LoVo (cell line): Measurements from ENCODE around the gene VWF.

Experiments
- DNase-seq: peaks from one replicate; pipeline ENCODE4 v3.0.0-alpha.2; 2016; ENCODE audit warnings: low spot score

The VWF gene

DNA sequence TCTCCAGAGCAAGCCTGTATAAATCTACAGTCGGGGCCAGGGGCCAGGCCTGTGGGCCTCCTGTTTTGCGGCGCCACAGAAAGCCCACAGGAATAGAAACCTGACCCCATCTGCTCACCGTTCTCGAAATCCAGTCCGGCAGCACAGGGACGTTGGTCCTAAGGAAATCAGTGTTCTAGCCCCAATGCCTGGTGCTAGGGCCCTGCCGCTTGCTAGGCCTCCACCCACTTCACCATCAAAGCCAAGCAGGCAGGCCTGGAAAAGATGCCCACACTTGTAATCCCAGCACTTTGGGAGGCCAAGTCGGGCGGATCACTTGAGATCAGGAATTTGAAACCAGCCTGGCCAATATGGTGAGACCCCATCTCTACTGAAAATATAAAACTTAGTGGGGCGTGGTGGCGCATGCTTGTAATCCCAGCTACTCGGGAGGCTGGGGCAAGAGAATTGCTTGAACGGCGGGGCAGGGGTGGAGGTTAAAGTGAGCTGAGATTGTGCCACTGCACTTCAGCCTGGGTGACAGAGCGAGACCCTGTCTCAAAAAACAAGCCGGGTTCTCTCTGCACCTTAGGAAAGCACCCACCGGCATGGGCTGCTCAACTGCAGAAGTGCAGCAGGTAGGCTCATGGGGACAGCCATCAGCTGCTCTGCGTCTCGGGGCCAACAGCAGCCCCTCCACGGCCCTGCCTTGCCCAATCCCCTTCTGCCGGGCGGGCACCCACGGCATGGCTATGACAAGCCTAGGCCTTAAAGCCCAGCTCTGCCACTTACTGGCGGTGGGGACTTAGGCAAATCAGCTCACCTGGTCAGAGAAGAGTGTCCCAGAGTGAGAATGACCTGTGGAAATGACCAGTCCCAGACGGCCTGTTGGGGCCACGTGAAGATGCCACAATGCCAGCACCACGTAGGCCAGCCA lies 47.4 kb downstream of the VWF start:
- DNase-seq, result no peak

DNA sequence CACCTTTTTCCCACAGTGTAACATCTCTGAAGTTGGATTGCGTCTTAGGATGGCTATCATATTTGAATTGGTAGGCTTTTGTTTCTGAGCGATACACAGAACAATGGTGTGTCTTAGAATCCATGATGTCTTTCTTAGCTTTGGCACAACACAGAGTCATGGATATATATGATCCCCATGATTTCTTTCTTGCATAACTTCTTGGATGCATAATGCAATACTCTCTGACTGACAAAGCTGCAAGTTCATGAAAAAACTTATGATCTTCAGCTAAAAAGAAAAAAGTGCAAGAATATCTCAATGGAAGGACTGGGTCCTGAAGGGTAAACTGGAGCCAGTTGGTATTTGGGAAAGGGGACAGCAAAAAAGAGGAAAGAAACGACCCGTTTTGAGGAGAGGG lies 48.1 kb downstream of the VWF start:
- DNase-seq, result no peak

DNA sequence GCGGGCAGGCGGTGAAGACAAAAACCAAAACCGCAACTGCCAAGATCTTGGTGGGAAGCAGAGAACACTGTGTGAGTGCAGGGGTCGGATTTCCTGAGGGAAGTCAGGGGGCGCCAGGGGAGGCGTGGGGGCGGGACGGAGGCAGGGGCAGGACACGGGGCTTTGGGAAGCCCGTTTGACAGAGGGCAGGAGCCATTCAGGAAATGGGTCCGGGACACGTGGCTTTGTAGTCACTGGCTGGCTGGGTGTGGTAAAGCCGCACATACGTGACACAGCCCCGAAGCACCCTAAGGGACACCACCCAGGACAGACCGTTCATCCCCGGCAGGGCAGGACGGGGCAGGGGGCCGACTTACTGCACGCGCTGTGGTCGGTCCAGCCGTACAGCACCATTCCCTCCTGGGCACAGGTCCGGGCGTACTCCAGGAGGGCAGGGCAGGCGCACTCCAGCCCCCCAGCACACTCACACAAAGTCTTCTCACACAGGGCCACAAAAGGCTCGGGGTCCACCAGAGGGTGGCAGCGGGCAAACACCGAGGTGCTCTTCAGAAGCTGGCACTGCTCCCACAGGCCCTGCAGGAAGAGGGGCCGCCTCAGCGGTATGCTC lies 49.4 kb downstream of the VWF start:
- no peak for DNase-seq

DNA sequence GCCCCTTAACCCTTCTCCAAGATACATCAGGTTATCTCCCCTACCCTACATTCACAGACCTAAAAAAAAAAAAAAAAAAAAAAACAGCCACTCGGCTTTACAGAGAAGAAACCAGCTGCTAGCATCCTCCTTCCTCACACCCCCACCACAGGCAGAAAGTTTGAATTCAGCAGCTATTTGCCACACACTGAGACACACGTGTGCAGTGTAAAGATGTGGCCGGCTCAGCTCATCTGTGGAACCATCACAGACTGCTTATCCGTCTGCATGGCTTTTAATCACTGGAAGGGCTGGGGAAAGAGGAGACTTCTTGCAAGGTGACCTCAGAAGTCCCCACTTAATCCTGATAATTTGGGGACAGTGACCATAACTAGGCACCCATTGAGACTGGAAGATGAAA lies 50.0 kb downstream of the VWF start:
- DNase-seq, result no peak

DNA sequence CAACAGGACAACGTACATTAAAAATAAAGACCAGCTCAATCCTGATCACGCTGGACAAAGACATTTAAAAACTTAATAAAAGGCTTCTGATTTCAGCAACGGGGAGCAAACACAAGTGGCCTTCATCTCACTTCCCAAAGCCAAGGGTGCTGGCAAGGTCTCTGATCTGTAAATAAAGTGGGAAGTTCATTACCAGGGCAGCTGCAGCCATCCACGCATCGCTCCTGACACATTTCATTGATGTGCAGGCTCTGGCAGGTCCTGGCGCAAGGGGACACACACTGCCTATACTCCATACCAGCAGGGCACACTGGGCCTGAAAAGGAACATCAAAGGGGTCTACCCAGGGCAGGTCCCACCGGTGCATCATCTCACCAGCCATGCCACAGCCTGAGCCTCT lies 51.0 kb downstream of the VWF start:
- DNase-seq, result no peak

DNA sequence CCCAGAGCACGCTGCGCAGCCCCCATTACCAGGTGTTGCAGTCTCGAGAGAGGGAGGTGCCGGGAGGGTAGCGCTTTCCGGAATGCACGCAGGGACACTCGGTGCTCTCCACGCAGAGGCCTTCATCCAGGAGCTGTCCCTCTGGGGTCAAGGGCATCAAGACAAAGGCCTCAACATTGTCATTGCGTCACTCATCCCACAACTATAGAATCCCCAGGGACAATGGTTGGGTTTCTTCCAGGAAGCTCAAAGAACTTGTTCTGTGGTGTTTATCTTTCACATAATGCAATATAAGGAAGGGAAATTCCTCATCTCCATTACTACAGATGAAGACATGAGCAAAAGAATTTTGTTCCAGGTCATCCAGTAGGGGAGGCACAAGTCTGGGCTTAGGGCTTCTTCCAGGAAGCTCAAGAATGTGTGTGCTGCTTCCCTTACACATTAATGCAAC lies 52.1 kb downstream of the VWF start:
- DNase-seq, result no peak

DNA sequence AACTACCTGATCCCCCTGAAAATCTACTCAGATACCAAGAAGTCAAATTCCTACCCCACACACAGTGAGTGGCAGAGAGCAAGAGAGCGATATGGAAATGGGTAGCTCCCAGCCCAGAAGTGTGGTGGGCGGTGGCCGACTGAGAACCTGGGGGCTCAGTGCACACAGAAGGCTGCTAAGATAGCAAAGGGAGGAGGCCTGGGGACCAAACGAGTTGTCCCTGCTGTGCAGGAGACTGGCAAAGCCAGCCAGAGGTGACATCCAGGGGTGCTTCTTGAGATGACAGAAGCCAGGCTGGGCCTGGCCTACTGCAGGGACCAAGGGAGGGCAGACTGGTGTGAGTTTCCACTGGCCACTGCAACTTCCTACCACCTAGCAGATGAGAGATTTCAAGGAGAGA lies 52.9 kb downstream of the VWF start:
- no peak for DNase-seq

DNA sequence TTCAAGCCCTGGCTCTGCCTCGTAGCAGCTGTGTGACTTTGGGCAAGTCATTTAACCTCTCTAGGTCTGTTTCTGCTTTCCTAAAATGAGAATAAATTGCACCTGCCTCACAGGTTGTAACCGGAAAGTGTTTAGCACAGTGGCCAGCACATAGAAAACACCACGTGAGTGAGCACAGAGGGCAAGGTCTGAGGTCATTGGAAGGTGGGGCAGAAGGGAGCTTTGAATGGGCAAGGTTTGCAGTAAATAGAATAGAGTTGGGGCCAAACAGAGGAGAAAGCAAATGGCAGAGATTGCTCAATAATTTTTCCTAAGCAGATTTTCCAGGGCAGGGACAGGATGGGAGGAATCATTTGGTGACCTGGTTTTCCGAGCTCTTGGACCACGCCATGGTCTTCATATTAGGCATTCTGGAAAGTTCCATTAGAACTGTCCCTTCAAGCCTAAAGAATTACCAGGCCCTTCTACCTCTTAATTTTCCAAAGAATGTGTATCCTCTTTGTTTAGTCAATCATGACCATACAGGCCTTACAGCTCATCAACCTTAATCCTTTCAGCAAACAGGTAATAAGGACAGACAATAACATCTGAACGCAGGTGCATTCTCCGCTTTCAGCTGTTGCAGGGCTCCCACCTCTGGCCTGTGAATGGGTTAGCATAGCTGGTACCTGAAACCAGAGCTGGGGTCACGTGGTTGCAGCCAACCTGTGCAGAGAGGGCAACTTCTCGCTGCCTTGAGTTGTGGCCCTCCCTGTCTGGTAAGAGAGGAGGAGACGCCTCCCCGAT lies 53.8 kb downstream of the VWF start:
- no peak for DNase-seq

DNA sequence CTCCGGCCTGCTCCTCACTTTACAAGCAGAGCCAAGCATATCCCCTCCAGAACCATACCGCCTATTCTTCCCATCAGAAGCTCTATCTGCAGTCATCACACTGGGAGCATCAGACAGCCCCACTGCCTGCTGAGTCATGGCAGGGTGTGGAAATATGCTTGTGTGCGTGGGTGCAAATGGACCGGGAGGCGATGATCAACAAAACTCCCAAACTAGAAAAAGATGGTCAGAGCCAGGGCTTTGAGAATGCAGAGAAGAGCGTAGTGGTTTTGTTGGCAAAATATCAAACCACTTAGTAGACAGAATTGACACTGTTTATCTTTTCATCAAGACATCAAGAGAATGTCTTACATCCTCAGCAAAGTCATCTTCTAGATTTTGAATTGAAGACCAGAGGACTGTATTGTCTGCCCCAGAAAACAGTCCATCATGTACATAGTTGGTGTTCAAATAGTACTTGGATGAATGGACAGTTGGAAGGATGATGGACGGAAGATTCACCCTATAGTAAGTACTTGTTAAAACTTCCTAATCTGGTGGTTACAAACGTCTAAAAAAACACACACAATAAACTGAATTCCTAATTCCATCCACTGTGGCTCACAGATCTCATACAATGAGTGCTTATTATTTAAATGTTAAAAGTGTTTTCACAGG lies 54.9 kb downstream of the VWF start:
- DNase-seq, result no peak

DNA sequence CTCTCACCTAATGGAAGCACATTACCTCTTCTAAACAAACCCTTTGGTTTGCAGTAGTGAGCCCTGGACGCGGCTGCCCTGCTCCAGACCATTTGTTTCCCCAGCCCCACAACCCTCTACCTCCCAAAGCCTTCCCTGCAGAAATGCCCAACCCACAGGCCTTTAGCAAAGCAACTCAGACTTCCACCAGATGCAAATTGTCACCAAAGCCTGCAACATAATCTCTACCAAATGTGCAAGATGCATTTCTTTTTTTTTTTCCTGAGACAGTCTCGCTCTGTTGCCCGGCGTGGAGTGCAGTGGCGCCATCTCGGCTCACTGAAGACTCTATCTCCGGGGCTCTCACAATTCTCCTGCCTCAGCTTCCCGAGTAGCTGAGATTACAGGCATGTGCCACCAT lies 56.2 kb downstream of the VWF start:
- DNase-seq, result no peak

DNA sequence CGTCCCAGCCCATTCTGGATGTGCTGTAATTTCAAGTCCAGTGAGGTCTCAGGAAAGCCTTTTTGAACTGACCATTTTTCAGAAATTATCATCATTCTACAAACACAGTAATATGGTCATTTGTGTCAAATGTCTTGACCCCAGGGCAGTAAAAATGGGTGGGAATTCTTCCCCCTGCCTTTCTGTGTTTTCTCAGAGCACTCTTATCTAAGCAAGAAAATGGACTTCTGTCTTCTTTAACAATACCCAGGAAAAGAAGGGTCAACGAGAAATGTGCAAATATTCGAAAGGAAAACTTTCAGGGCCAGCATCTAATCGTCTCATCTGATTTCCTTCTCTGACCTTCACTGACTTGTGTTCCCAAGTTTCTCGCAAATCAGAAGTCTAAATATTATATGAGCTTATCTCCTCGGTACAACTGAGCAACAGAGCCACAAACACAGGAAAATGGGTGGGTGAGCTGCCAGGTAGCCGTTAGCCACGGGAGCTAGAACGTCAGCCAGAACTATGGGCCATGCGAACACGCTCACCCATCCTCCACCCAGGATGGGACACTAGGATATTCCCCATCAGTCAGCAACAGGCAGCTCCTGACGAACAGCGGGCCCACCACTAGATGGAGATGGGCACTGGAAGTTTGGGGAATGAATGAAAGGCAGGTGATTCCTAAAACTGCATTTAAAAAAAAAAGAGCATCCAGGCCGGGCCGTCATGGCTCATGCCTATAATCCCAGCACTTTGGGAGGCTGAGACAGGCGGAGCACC lies 57.1 kb downstream of the VWF start:
- peak; percentile 23 for DNase-seq

DNA sequence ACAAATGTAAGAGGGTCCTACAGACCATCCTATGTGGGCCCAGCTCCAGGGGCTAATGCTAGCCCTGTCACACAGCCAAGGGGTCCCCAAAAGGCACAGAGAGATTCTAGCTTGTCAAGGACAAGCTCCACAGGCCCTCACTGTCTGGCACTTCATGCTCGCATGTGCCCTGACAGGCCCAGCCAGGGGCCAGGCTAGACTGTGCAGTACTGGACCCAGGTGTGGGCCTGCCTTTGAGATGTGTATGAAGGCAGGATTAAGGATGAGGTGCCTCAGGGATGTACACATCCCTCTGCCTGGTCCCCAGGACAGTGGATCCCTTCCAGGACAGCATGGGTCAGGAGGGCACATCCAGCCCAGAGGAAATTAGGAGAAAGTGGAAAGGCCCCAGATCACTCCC lies 57.8 kb downstream of the VWF start:
- no peak for DNase-seq

DNA sequence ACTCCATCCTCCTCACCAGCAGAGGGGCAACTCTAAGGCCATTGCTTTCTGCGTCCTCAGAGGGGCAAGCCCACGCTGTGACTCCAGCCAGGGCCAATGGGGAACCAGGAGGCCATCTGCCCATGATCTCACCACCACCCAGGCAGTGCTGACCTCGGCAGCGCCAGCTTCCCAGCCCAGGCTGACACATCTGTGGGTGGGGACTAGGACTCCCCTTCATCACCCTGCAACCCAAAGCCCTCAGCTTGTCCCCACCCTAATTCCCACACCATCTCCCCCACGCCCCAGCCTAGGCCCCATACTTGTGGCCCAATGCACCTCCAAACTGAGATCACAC lies 58.6 kb downstream of the VWF start:
- DNase-seq, result no peak

DNA sequence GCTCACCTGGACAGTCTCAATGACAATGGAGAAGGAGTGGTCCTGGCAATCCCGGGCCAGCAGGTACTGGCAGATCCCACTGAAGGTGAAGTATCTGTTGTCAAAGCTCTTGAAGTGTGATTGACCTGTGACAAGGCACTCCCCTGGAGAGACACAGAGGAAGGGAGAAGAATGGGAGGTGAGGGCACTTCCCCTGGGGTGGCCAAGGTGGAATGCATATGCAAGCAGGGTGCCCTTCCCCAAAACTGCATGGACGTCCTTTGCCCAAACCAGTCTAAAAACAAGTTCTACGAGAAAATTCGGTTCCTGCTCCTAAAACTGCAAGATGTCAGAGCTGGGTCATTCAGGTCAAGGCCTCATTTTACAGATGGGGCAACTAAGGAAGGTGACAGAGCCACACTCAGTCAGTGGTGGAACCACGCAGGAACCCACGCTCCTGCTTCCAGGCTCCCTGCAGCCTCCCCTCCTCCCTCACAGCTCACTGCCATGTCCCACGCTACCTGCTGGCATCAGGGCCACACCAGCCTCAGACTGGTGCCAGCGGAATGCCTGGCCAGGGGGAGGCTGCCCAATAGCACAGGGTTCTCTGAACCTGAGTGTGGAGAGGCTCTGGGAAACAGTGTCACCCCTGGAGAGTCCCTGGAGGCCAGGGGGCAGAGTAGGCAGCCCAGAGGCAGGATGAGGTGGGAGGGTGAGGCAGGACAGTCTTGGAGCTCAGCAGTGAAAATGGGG lies 59.2 kb downstream of the VWF start:
- DNase-seq, result no peak

DNA sequence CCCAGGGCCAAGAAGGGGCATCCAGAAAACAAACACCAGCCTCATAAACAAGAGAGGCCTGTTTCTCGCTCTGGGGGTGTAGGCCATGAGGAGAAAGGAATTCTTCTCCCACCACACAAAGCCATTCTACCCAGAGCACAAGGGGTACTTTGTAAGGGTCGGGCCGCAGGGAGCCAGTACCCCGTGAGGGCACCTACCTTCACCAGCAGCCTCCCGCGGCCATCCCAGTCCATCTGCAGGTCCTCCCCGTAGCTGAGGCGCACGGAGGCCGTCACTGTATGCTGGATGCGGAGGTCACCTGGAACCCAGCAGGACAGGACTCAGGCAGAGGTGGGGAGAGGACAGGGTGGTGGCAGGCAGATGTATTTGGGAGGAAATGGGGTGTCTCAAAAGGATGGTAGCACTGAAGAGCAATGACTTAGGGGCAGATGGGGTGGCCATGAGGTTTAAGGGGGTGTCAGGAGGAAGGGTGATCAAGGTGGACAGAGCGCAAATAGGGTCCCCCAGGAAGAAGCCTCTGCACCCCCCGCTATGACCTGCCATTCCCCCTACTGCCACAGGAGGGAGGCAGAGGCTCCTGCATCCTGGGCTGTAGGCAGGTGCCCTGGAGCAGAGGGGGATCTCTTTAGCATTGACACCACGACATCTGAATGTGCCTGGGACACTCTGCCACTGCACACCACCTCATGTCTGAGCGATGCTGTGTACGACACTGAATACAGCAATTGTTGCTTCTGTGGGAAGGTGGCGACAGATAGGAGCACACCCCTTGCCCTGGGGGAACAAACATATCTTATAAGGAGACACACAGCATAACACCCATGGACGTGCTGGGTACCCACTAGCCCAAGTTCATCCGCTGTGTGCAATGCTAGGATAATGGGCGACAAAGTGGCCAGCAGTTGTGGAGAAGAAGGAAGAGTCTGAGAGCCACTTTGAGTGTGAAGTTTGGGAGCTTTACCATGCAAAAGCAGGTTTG lies 61.4 kb downstream of the VWF start:
- DNase-seq, result peak; percentile 60

DNA sequence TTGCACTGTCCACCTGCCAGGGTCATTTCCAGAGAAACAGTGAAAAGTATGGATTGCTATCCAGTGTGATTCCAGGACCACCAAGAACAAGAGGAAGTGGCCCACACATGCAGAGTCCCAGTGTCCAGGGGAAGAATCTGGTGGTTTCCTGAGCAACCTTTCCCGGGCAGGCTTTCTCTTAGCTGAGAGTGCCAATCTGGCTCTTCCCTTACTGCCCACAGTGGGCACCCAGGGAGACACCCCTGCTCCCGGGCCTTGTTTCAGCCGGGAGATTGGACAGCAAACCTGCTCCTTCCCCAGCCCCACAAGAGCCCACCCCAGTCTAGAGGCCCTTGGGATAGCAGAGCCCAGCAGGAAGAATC lies 62.1 kb downstream of the VWF start:
- no peak for DNase-seq

DNA sequence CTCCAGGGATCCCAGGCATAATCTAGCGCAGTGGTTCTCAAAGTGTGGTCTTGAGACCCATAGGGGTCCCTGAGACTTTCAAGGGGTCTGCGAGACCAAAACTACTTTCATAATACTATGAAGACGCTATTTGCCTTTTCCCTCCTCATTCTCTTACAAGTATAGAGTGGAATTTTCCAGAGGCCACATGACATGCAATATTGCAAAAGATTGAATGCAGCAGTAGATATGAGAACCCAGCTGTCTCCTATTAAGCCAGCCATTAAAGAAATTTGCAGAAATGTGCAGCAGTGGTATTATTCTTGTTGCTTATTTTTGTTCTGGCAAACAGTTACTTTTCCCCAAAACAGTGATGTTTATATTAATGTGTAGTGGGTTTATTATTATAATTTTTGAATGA lies 62.8 kb downstream of the VWF start:
- DNase-seq, result no peak

DNA sequence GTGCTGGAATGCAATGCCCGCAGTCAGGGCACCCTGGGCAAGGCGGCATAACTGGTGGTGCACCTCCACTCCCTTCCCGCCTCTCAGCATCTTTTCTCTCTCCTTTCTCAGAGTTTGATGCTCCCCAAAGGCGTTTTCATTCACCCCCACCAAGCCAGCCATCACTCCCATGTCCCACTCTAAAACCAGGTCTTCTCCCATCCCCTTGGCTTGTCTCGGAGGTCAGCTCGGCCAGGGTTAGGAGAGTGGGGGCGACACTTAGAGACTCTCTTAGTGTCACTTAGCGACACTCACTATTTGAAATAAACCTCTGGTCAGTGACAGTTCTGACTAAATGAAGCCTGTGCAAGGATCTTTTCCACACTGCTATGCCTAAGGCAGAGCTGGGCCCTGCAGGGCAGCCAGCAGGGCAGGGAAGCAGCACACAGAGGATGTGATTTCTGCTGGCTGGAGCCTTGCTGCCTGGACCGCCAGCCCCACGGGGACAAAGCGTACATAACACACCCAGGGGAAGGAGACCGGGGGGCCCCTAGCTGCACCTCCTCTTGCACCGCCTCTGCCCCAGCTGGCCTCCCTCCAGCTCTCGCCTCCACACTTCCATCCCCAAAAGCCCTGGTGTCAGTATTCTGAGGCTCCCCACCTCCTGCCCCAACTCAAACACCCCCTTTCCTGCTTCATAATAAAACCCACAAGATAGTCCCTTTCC lies 64.5 kb downstream of the VWF start:
- no peak for DNase-seq

DNA sequence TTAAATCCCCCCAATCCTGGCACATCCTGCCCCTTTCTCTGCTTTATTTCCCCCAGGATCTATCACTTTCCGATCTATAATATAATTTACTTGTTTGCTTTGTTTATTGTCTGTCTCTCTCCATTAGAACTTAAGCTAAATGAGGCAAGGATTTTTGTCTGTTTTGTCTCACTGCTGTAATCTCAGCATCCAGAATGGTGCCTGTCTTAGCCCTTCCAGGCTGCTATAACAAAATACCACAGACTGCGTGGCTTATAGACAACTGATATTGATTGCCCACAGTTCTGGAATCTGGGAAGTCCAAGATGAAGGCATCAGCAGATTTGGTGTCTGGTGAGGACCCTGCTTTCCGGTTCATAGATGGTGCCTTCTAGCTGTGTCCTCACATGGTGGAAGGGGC lies 65.2 kb downstream of the VWF start:
- DNase-seq, result no peak
